HCT116 (cell line): ENCODE measurements around the gene FBXO40.

Experiments used
- CTCF ChIP-seq, 3 experiments: fragments of 200-600 bp in 1 of 3; sonication (generic) in 1 of 3; IDR thresholded peaks in 2 of 3; conservative IDR thresholded peaks in 1 of 3; 2 replicates each; pipeline ENCODE4 v1.5.1; 2012 to 2017; ENCODE audit warnings: low read depth in 2 of 3, low read length in 2 of 3, antibody characterized with exemption in 1 of 3, borderline replicate concordance in 1 of 3, control low read depth in 1 of 3, mild to moderate bottlenecking in 1 of 3, mixed read lengths in 1 of 3, mixed run types in 1 of 3, moderate library complexity in 1 of 3; ENCODE audit not compliant: insufficient read depth in 1 of 3
- EZH2 ChIP-seq: fragments of 200-600 bp; sonication (generic); IDR thresholded peaks from 2 replicates; pipeline ENCODE4 v1.6.1; 2017; ENCODE audit warnings: antibody characterized with exemption, mixed run types
- EZH2phosphoT487 ChIP-seq: fragments of 200-600 bp; IDR thresholded peaks from 2 replicates; pipeline ENCODE4 v1.6.1; 2018; ENCODE audit warnings: antibody characterized with exemption, borderline replicate concordance
- MAX ChIP-seq: IDR thresholded peaks from 2 replicates; pipeline ENCODE4 v1.6.1; 2012
- POLR2A ChIP-seq: IDR thresholded peaks from 2 replicates; pipeline ENCODE4 v1.7.0; 2011; ENCODE audit warnings: borderline replicate concordance; ENCODE audit not compliant: insufficient read depth, insufficient read length; ENCODE audit errors: extremely low read depth

GRCh38 chr3:121567649-121568048 is 25.5 kb upstream of the FBXO40 start, which contains the start of gene ARGFX:
- TF ChIP-seq EZH2: no peak
- TF ChIP-seq POLR2A: no peak
- TF ChIP-seq MAX: no peak
- TF ChIP-seq CTCF (IDR thresholded peaks at IDR 0.05 in 2 of 3, conservative IDR thresholded peaks at IDR 0.05 in 1 of 3; ENCODE audit: borderline replicate concordance in 1 of 3, insufficient read depth in 1 of 3, low read depth in 2 of 3, low read length in 2 of 3): no peak
- no peak for TF ChIP-seq EZH2phosphoT487
